HepG2 (cell line): ENCODE results near the gene CKLF. TPM values are rescaled to one million over a fixed set of nuclear protein-coding genes. Genes with fewer than 3 reads are reported as not detected.

Experiments
- ATAC-seq: fragments of 200-7000 bp; cut with Tn5 transposase; 3 replicates; pipeline ENCODE4 v1.9.1; 2020; ENCODE audit warnings: mild to moderate bottlenecking, moderate library complexity
- BruUV-seq: library from RNA; stranded (reverse); fragments of 400-500 nt; replicated peaks from 2 replicates; lab custom pipeline; 2021; lab: Mats Ljungman, UMichigan
- CTCF ChIA-PET: fragments of 300-600 bp; formaldehyde crosslinking; extraction: SDS; loops from one replicate; lab custom pipeline; 2021; ENCODE audit warnings: low total read pairs, inconsistent platforms, low intra/inter-chr PET ratio; lab: Yijun Ruan, JAX
- POLR2A ChIA-PET: fragments of 350-600 bp; sonication (Branson Sonifier 250); formaldehyde crosslinking; loops from one replicate; lab custom pipeline; 2020; ENCODE audit warnings: antibody characterized with exemption, inconsistent platforms; lab: Yijun Ruan, JAX
- DNase-seq: peaks from one replicate; pipeline ENCODE4 v3.0.0-alpha.2; 2015; ENCODE audit warnings: low spot score
- FAIRE-seq: peaks from 3 replicates; lab custom pipeline; 2011; peaks lifted over from hg19 to GRCh38; lab: Jason Lieb, UNC
- H2AFZ ChIP-seq: one replicate; pipeline ENCODE4 v1.6.1; 2011; ENCODE audit warnings: low read length, inconsistent platforms
- H3K27ac ChIP-seq: fragments of 300-600 bp; 3 replicates; pipeline ENCODE4 v1.8.0; 2011; ENCODE audit warnings: mixed run types, mild to moderate bottlenecking, mixed read lengths, low read length, inconsistent platforms; ENCODE audit not compliant: insufficient read depth; ENCODE audit errors: extremely low read length
- H3K27me3 ChIP-seq, 2 experiments: fragments of 200-600 bp in 1 of 2; 2 replicates in 1 of 2; 3 replicates in 1 of 2; pipeline versions ENCODE4 v1.6.0 to v1.8.0; 2011; ENCODE audit warnings: low read length in 2 of 2, mild to moderate bottlenecking in 2 of 2, moderate library complexity in 2 of 2, inconsistent platforms in 1 of 2; ENCODE audit not compliant: insufficient read depth in 2 of 2, control insufficient read depth in 1 of 2
- H3K36me3 ChIP-seq, 2 experiments: fragments of 200-600 bp in 1 of 2; replicated peaks in 1 of 2; 2 replicates in 1 of 2; 3 replicates in 1 of 2; pipeline versions ENCODE4 v1.5.1 to v1.8.0; 2011; ENCODE audit warnings: low read length in 2 of 2, inconsistent platforms in 1 of 2; ENCODE audit not compliant: insufficient read depth in 2 of 2, control insufficient read depth in 1 of 2
- H3K4me1 ChIP-seq: 2 replicates; pipeline ENCODE4 v1.5.1; 2012; ENCODE audit warnings: low read length, inconsistent platforms; ENCODE audit not compliant: insufficient read depth
- H3K4me2 ChIP-seq: 2 replicates; pipeline ENCODE4 v1.6.0; 2011; ENCODE audit warnings: low read depth, low read length, inconsistent platforms
- H3K4me3 ChIP-seq, 3 experiments: fragments of 200-600 bp in 1 of 3; sonication (generic), shearing (Covaris generic) in 1 of 3; replicated peaks in 1 of 3; 2 replicates each; pipeline ENCODE4 v1.5.1; 2011 to 2016; ENCODE audit warnings: low read length in 3 of 3, inconsistent platforms in 2 of 3, low read depth in 2 of 3, mild to moderate bottlenecking in 2 of 3, control low read depth in 1 of 3, mixed read lengths in 1 of 3; ENCODE audit not compliant: insufficient read depth in 1 of 3
- H3K79me2 ChIP-seq: one replicate; pipeline ENCODE4 v1.6.1; 2011; ENCODE audit warnings: low read length, inconsistent platforms; ENCODE audit not compliant: insufficient read depth
- H3K9ac ChIP-seq: 2 replicates; pipeline ENCODE4 v1.6.0; 2011; ENCODE audit warnings: mild to moderate bottlenecking, low read depth, low read length, inconsistent platforms; ENCODE audit not compliant: insufficient read depth
- H3K9me3 ChIP-seq: 2 replicates; pipeline ENCODE4 v1.5.1; 2012; ENCODE audit warnings: mild to moderate bottlenecking, low read length
- H4K20me1 ChIP-seq: 2 replicates; pipeline ENCODE4 v1.6.0; 2011; ENCODE audit warnings: inconsistent platforms, mild to moderate bottlenecking, low read length, moderate library complexity; ENCODE audit not compliant: insufficient read depth
- BCL6 ChIP-seq: IDR thresholded peaks from 2 replicates; pipeline ENCODE4 v1.6.1; 2016; ENCODE audit warnings: missing genetic modification reagents, missing compliant biosample characterization
- CREB1 ChIP-seq, 2 experiments: fragments of 450-650 bp in 1 of 2; IDR thresholded peaks; 2 replicates each; pipeline ENCODE4 v1.6.1; 2016 to 2017; ENCODE audit warnings: control low read depth in 1 of 2, mild to moderate bottlenecking in 1 of 2, missing compliant biosample characterization in 1 of 2, missing genetic modification characterization in 1 of 2
- DNMT1 ChIP-seq: sonication (generic); formaldehyde crosslinking; IDR thresholded peaks from 2 replicates; pipeline ENCODE4 v1.5.1; 2020; ENCODE audit warnings: mild to moderate bottlenecking, missing genetic modification reagents
- KDM5A ChIP-seq: fragments of 200-600 bp; sonication (generic); IDR thresholded peaks from 2 replicates; pipeline ENCODE4 v1.7.0; 2018; ENCODE audit warnings: antibody characterized with exemption, mild to moderate bottlenecking, low read length, borderline replicate concordance
- RCOR2 ChIP-seq: IDR thresholded peaks from 2 replicates; pipeline ENCODE4 v1.6.1; 2016; ENCODE audit warnings: missing biosample characterization, missing genetic modification reagents
- RFX5 ChIP-seq: IDR thresholded peaks from 2 replicates; pipeline ENCODE4 v1.6.1; 2011; ENCODE audit warnings: low read depth, low read length, improper control_type of control experiment
- ZNF609 ChIP-seq: sonication (generic); formaldehyde crosslinking; IDR thresholded peaks from 2 replicates; pipeline ENCODE4 v1.4.0; 2020; ENCODE audit warnings: mild to moderate bottlenecking, missing genetic modification reagents, borderline replicate concordance
- ZNF740 ChIP-seq: sonication (generic); formaldehyde crosslinking; IDR thresholded peaks from 2 replicates; pipeline ENCODE4 v1.4.0; 2020; ENCODE audit warnings: missing genetic modification reagents
- WGBS: methylation state at CpG from one replicate; pipeline ENCODE4 v1.1.6; 2017; ENCODE audit warnings: low lambda C conversion rate; 5-methylcytosine and 5-hydroxymethylcytosine counted together
- in situ Hi-C: cut with HindIII; loops from 2 replicates; pipeline ENCODE4 v1.10.0; 2017; ENCODE audit warnings: low pct_unique_long_range_greater_than_20kb; ENCODE audit not compliant: extremely low pct_ligation_motif_present
- intact Hi-C: fragments of 100-400 bp; cut with micrococcal nuclease; formaldehyde crosslinking; loops from one replicate; pipeline ENCODE4 v1.10.0; 2022; ENCODE audit not compliant: unreplicated experiment
- polyA plus RNA-seq, 8 experiments: library from polyadenylated mRNA; depleted of rRNA in 3 of 8; stranded (reverse) in 7 of 8; unstranded in 1 of 8; fragments of >200 nt; fragmentation: Illumina TruSeq in 4 of 8; extraction: Trizol in 4 of 8; gene quantifications; 2 replicates each; pipeline versions ENCODE4 v1.2.1 to v1.2.3, GENCODE V29; 2011 to 2016; ENCODE audit warnings: low read depth in 4 of 8, missing spikeins in 1 of 8, mixed read lengths in 1 of 8; ENCODE audit not compliant: insufficient read depth in 1 of 8
- total RNA-seq, 5 experiments: library from RNA; depleted of rRNA; stranded (reverse); fragments of >200 nt; fragmentation: Illumina TruSeq; extraction: Trizol; gene quantifications; 2 replicates each; pipeline ENCODE4 v1.2.3, GENCODE V29; 2016; ENCODE audit warnings: low read depth in 1 of 5

Gene CKLF
- total and polyA plus RNA-seq, 2 of the 13 experiments (the other 11 are each of a cell fraction or from before 2014, with no cell fraction given), result 120 to 167 TPM

GRCh38 chr16:66529475-66529874, 22.9 kb upstream of the CKLF start:
- intact Hi-C loops, result no loop called here
- ATAC-seq (no peak), FAIRE-seq (no peak), DNase-seq (no peak)
- H3K36me3 ChIP-seq, result peaks cover 20 to 42% of the 10 kb centered on the region in 2 experiments
- H3K4me3 ChIP-seq, result no peak overlapping the region
- no peaks in the 10 kb centered on the region for H4K20me1 ChIP-seq
- H3K9me3 ChIP-seq, result no peaks in the 10 kb centered on the region
- no peak overlapping the region for H2AFZ ChIP-seq
- H3K27me3 ChIP-seq, result no peaks in the 10 kb centered on the region
- TF ChIP-seq ZNF740 (no peak), RFX5 (no peak), DNMT1 (no peak), KDM5A (no peak), ZNF609 (CRISPR knock-in tag) (no peak), BCL6 (CRISPR knock-in tag) (no peak), RCOR2 (no peak), CREB1 (IDR thresholded peaks at IDR 0.05) (no peak), CREB1 (CRISPR knock-in tag; IDR thresholded peaks at IDR 0.05) (no peak)
- in situ Hi-C loops, result no loop called here
- H3K4me1 ChIP-seq, result peaks cover 8% of the 10 kb centered on the region
- no peak overlapping the region for H3K27ac ChIP-seq
- WGBS, result 70% methylated on average over 6 of the region's 6 CpGs
- ChIA-PET POLR2A (no interaction called here), CTCF (no interaction called here)
- no peak overlapping the region for H3K4me2 ChIP-seq
- H3K9ac ChIP-seq, result no peak overlapping the region
- no peaks in the 10 kb centered on the region for H3K79me2 ChIP-seq
- no TSS peak for BruUV-seq
